Endothelial cell (in vitro differentiated cells): ENCODE data around the gene CAPZB. TPM values are rescaled to one million over a fixed set of nuclear protein-coding genes. Genes with fewer than 3 reads are reported as not detected.

ENCODE experiments used
- DNase-seq: peaks from one replicate; pipeline ENCODE4 v3.0.0; 2021; ENCODE audit warnings: low spot score
- H3K27ac Mint-ChIP-seq: one replicate; pipeline ENCODE4 v1.8.0; 2021; ENCODE audit warnings: mixed read lengths, inconsistent platforms; ENCODE audit not compliant: unreplicated experiment
- H3K27me3 Mint-ChIP-seq: one replicate; pipeline ENCODE4 v1.8.0; 2021; ENCODE audit warnings: mild to moderate bottlenecking, moderate library complexity, mixed read lengths, inconsistent platforms; ENCODE audit not compliant: unreplicated experiment
- H3K36me3 Mint-ChIP-seq: one replicate; pipeline ENCODE4 v1.8.0; 2021; ENCODE audit warnings: mild to moderate bottlenecking, low read depth, mixed read lengths, inconsistent platforms; ENCODE audit not compliant: unreplicated experiment
- H3K4me1 Mint-ChIP-seq: one replicate; pipeline ENCODE4 v1.8.0; 2021; ENCODE audit warnings: mild to moderate bottlenecking, mixed read lengths, inconsistent platforms; ENCODE audit not compliant: unreplicated experiment
- H3K4me3 Mint-ChIP-seq: one replicate; pipeline ENCODE4 v1.8.0; 2021; ENCODE audit warnings: mild to moderate bottlenecking, mixed read lengths, inconsistent platforms; ENCODE audit not compliant: unreplicated experiment
- H3K9me3 Mint-ChIP-seq: one replicate; pipeline ENCODE4 v1.8.0; 2021; ENCODE audit warnings: mixed read lengths, inconsistent platforms; ENCODE audit not compliant: unreplicated experiment
- CTCF ChIP-seq: fragments of 200-600 bp; sonication (generic); IDR thresholded peaks from one replicate; pipeline ENCODE4 v1.5.0; 2021; ENCODE audit warnings: antibody characterized with exemption; ENCODE audit not compliant: unreplicated experiment
- total RNA-seq: library from RNA; stranded (reverse); fragmentation: NEBNext Ultra II Directional; extraction: Animal tissue kit (Norgen Biotek cat#: 25700); gene quantifications from one replicate; pipeline ENCODE4 v1.2.1, GENCODE V29; 2021; ENCODE audit not compliant: unreplicated experiment

Gene CAPZB
- total RNA-seq, 1 donor from 2014 or later, result 414 TPM

DNA sequence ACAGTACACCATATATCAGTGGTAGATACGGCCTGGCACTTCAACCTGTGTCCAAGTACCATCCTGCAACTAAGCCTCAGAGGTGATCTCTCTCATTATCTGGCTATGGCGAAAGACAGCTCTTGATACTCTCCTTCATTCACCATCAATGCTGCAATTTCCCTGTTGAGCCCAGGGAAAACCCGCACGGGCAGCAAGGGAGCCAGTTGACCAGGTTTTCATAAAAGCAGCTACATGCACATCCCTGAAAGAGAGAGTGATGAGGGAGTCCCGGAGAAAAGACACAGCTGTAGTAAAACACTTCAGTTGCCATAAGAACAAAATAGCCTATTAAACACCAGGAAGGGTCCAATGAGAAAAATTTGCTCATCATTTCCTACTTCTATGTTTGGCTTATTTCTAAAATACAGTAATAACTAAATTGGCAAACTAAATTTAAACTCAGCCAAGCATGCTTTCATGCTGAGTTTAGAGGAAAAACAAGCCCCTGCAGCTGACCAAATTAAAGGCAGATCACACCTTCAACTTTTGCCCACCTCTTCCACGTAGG lies 68.3 kb downstream of the CAPZB start:
- Mint-ChIP-seq H3K36me3 (peaks cover 15% of the 10 kb centered on the region), H3K27ac (no peak overlapping the region), H3K4me3 (no peak overlapping the region), H3K27me3 (peaks cover 2% of the 10 kb centered on the region), H3K9me3 (no peaks in the 10 kb centered on the region), H3K4me1 (peaks cover 1% of the 10 kb centered on the region)
- no peak for DNase-seq
- no peak for TF ChIP-seq CTCF

- no peaks in the 10 kb centered on the region for H3K9me3 Mint-ChIP-seq
- no peak for TF ChIP-seq CTCF
- DNase-seq, result no peak
- H3K27me3 Mint-ChIP-seq, result peaks cover 2% of the 10 kb centered on the region
- peaks cover 10% of the 10 kb centered on the region for H3K4me1 Mint-ChIP-seq
- H3K27ac Mint-ChIP-seq, result no peak overlapping the region
- H3K4me3 Mint-ChIP-seq, result no peak overlapping the region
- peaks cover 15% of the 10 kb centered on the region for H3K36me3 Mint-ChIP-seq
Observed at GRCh38 chr1:19416145-19416544, 69.2 kb downstream of the CAPZB start.

DNA sequence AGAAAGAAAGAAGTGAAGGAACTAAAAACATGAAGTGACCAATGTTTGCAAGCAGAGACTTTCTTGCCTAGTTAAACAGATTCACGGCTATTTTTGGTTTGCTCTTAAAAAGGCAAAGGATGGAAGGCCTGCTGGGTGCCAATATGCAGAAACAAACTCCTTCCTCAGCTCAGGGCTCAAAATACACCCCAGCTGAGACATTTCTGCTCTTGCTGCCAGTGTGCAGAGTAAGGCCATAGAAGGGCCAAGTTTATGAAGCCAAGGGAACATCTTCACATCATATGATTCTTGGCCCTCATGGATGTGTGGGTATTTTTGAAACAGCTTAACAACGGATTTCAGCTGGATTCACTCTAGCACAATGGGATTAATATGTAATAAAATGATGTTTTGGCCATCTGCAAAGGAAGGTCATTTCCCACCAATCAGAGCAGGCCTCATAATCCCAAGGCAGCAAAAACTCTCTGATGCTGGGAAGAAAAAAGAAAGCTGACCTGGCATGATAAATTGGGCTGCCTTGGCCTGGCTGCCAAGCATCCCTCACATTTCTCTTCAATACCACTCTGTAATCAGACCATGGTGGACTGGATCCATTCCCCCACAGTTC lies 70.7 kb downstream of the CAPZB start:
- Mint-ChIP-seq H3K4me1 (peaks cover 15% of the 10 kb centered on the region), H3K4me3 (no peak overlapping the region), H3K36me3 (peaks cover 15% of the 10 kb centered on the region), H3K27me3 (peaks cover 4% of the 10 kb centered on the region), H3K9me3 (no peaks in the 10 kb centered on the region), H3K27ac (no peak overlapping the region)
- no peak for TF ChIP-seq CTCF
- no peak for DNase-seq

DNA sequence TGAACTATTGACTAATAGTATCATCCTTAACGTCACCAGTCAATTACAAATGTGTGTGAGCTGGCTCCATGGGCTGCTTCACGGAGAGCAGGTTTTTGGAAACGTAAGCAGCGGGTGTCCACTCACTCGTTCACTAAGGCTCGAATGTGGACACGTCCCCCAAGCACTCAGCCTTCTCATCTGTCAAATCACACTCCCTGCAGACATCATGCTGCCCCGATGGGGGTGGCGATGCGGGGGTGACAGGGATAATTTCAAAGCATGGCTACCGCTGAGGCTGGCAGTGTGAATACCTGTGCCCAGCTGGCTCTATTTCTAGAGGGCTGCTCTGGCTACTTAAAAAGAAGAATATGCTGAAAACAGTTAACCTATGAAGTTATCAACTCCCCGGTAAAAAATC lies 71.3 kb downstream of the CAPZB start:
- DNase-seq, result no peak
- TF ChIP-seq CTCF, result no peak
- H3K36me3 Mint-ChIP-seq, result peaks cover 10% of the 10 kb centered on the region
- H3K27me3 Mint-ChIP-seq, result peaks cover 4% of the 10 kb centered on the region
- peaks cover 20% of the 10 kb centered on the region for H3K4me1 Mint-ChIP-seq
- no peak overlapping the region for H3K27ac Mint-ChIP-seq
- H3K9me3 Mint-ChIP-seq, result no peaks in the 10 kb centered on the region
- no peak overlapping the region for H3K4me3 Mint-ChIP-seq

DNA sequence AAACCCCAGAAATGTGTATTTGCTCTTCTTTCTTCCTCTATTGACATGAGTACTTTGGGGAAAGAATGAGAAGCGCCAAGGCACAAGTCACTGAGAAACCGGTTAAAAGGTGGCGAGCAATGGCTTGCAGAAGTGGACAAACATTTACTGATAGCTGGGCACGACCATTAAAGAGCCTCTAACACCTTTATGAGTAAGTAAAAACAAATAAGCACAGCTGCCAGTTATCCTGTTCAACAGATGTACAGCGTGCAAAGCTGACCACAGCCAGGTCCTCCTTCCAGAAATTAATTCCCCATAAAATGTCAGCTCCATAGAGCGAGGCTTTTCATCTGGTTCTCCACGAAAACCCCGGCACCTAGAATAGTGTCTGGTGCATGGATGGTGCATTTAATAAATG lies 72.7 kb downstream of the CAPZB start:
- no peak overlapping the region for H3K27ac Mint-ChIP-seq
- H3K27me3 Mint-ChIP-seq, result peaks cover 4% of the 10 kb centered on the region
- no peak for TF ChIP-seq CTCF
- no peak overlapping the region for H3K4me3 Mint-ChIP-seq
- no peaks in the 10 kb centered on the region for H3K9me3 Mint-ChIP-seq
- peaks cover 3% of the 10 kb centered on the region for H3K36me3 Mint-ChIP-seq
- peaks cover 27% of the 10 kb centered on the region for H3K4me1 Mint-ChIP-seq
- DNase-seq, result no peak
